ENCODE results near the gene GRIA1.

The GRIA1 gene

GRCh38 chr5:153623751-153624450 lies 133.4 kb downstream of the GRIA1 start:
- DNase-seq (ENCODE audit: low read depth in 2 of 2) = peak in 1 of 2 donors; percentile 65
- TF ChIP-seq CTCF (IDR thresholded peaks at IDR 0.05; ENCODE audit: low read depth, low read length) = no peak
- H3K4me3 ChIP-seq (replicated peaks in 1 of 2; ENCODE audit: low read depth in 2 of 2, low read length in 2 of 2) = no peak overlapping the region

GRCh38 chr5:153624451-153624765 lies 133.9 kb downstream of the GRIA1 start:
- TF ChIP-seq CTCF (IDR thresholded peaks at IDR 0.05; ENCODE audit: low read depth, low read length) = no peak
- no peak for DNase-seq (ENCODE audit: low read depth in 2 of 2)
- H3K4me3 ChIP-seq (replicated peaks in 1 of 2; ENCODE audit: low read depth in 2 of 2, low read length in 2 of 2) = no peak overlapping the region

- DNase-seq (ENCODE audit: low read depth in 2 of 2) = no peak
- no peak for TF ChIP-seq CTCF (IDR thresholded peaks at IDR 0.05; ENCODE audit: low read depth, low read length)
- no peak overlapping the region for H3K4me3 ChIP-seq (replicated peaks in 1 of 2; ENCODE audit: low read depth in 2 of 2, low read length in 2 of 2)
Measured at GRCh38 chr5:153625826-153626354, 135.4 kb downstream of the GRIA1 start.

GRCh38 chr5:153626836-153627235 lies 136.4 kb downstream of the GRIA1 start:
- H3K4me3 ChIP-seq (replicated peaks in 1 of 2; ENCODE audit: low read depth in 2 of 2, low read length in 2 of 2) = no peak overlapping the region
- DNase-seq (ENCODE audit: low read depth in 2 of 2) = no peak
- no peak for TF ChIP-seq CTCF (IDR thresholded peaks at IDR 0.05; ENCODE audit: low read depth, low read length)

- DNase-seq (ENCODE audit: low read depth in 2 of 2) = peak; percentile 97 to 98
- H3K4me3 ChIP-seq (replicated peaks in 1 of 2; ENCODE audit: low read depth in 2 of 2, low read length in 2 of 2) = no peak overlapping the region
- peak; percentile 62 for TF ChIP-seq CTCF (IDR thresholded peaks at IDR 0.05; ENCODE audit: low read depth, low read length)
Measured at GRCh38 chr5:153629027-153629895, 138.8 kb downstream of the GRIA1 start.

- no peak for DNase-seq (ENCODE audit: low read depth in 2 of 2)
Measured at GRCh38 chr5:153630546-153630945, 140.1 kb downstream of the GRIA1 start.

More at GRCh38 chr5:153630546-153630945, 140.1 kb downstream of the GRIA1 start:
- TF ChIP-seq CTCF (IDR thresholded peaks at IDR 0.05; ENCODE audit: low read depth, low read length) = no peak
- H3K4me3 ChIP-seq (replicated peaks in 1 of 2; ENCODE audit: low read depth in 2 of 2, low read length in 2 of 2) = no peak overlapping the region
